ENCODE data around the gene NOSTRIN.

GRCh38 chr2:168796090-168796577, 6.3 kb upstream of the NOSTRIN start:
- TF ChIP-seq POLR2A (IDR thresholded peaks at IDR 0.05) (no peak), CTCF (IDR thresholded peaks at IDR 0.05) (no peak)
